Activated naive CD8-positive, alpha-beta T cell treated with anti-CD3 and anti-CD28 coated beads, Interleukin-2, amount 50 U/mL, for 16 hours (primary cell): ENCODE measurements around the gene ZFC3H1.
"Not testable (repeated sequence)": the region's sequence is repeated elsewhere in the genome, so short reads cannot be mapped to it uniquely, and the experiment has no call there.

ENCODE experiments used
- DNase-seq: peaks from one replicate; pipeline ENCODE4 v3.0.0-alpha.2; 2020; ENCODE audit warnings: low read depth, low spot score

Gene ZFC3H1

GRCh38 chr12:71663561-71664410 is at the start of gene ZFC3H1, which contains the start of gene THAP2:
Gene ZFC3H1 (minus strand): TSS chr12:71663848. CDS start chr12:71663610, 238 bp downstream.
Gene THAP2 (plus strand): TSS chr12:71664301. CDS start chr12:71664510, 209 bp downstream.
- peak; percentile 76 for DNase-seq

GRCh38 chr12:71710276-71711125 is 46.9 kb upstream of the ZFC3H1 start:
- no peak for DNase-seq

- DNase-seq: no peak
Measured at GRCh38 chr12:71708658-71709057, 45.0 kb upstream of the ZFC3H1 start.

- no peak for DNase-seq
Measured at GRCh38 chr12:71704920-71705319, 41.3 kb upstream of the ZFC3H1 start.

- no peak for DNase-seq
Measured at GRCh38 chr12:71703206-71703605, 39.6 kb upstream of the ZFC3H1 start.

- DNase-seq: no peak
Measured at GRCh38 chr12:71702590-71702989, 38.9 kb upstream of the ZFC3H1 start.

GRCh38 chr12:71702181-71702580 is 38.5 kb upstream of the ZFC3H1 start:
- not testable (repeated sequence) for DNase-seq

GRCh38 chr12:71695782-71696181 is 32.1 kb upstream of the ZFC3H1 start:
- no peak for DNase-seq

GRCh38 chr12:71694099-71694820 is 30.6 kb upstream of the ZFC3H1 start:
- DNase-seq: no peak

- DNase-seq: not testable (repeated sequence)
Measured at GRCh38 chr12:71693651-71694050, 30.0 kb upstream of the ZFC3H1 start.

GRCh38 chr12:71693126-71693525 is 29.5 kb upstream of the ZFC3H1 start:
- DNase-seq: no peak

- no peak for DNase-seq
Measured at GRCh38 chr12:71691504-71692129, 28.0 kb upstream of the ZFC3H1 start.

GRCh38 chr12:71688961-71689570 is 25.4 kb upstream of the ZFC3H1 start:
- no peak for DNase-seq

GRCh38 chr12:71687172-71687571 is 23.5 kb upstream of the ZFC3H1 start:
- DNase-seq: not testable (repeated sequence)

GRCh38 chr12:71686658-71687025 is 23.0 kb upstream of the ZFC3H1 start:
- no peak for DNase-seq

- peak; percentile 66 for DNase-seq
Measured at GRCh38 chr12:71685914-71686657, 22.4 kb upstream of the ZFC3H1 start, which contains the start of gene TMEM19. Gene TMEM19 (plus strand): TSS chr12:71686082. CDS start chr12:71686681, 599 bp downstream.

- no peak for DNase-seq
Measured at GRCh38 chr12:71685312-71685906, 21.8 kb upstream of the ZFC3H1 start.

- DNase-seq: no peak
Measured at GRCh38 chr12:71684081-71684480, 20.4 kb upstream of the ZFC3H1 start.

- DNase-seq: no peak
Measured at GRCh38 chr12:71683633-71684032, 20.0 kb upstream of the ZFC3H1 start.

GRCh38 chr12:71682466-71682865 is 18.8 kb upstream of the ZFC3H1 start:
- DNase-seq: no peak
